GM12891 (cell line): ENCODE results near the gene SEMG2.

Experiments
- DNase-seq: peaks from one replicate; pipeline ENCODE4 v3.0.0; 2011; ENCODE audit warnings: low spot score; ENCODE audit not compliant: insufficient read length
- FAIRE-seq: peaks from 2 replicates; lab custom pipeline; 2011; peaks lifted over from hg19 to GRCh38; lab: Jason Lieb, UNC
- PAX5 ChIP-seq: IDR thresholded peaks from 2 replicates; pipeline ENCODE4 v1.6.1; 2011; ENCODE audit warnings: low read length, moderate library complexity, mild to moderate bottlenecking; ENCODE audit not compliant: insufficient read depth, severe bottlenecking
- POLR2A ChIP-seq: IDR thresholded peaks from 2 replicates; pipeline ENCODE4 v1.6.1; 2011; ENCODE audit warnings: low read depth, low read length, control low read depth
- POLR2AphosphoS5 ChIP-seq: IDR thresholded peaks from 2 replicates; pipeline ENCODE4 v1.6.1; 2011; ENCODE audit warnings: low read depth, low read length, control low read depth
- POU2F2 ChIP-seq: IDR thresholded peaks from 2 replicates; pipeline ENCODE4 v1.6.1; 2011; ENCODE audit warnings: low read depth, mild to moderate bottlenecking, control low read depth, low read length, moderate library complexity
- SPI1 ChIP-seq: IDR thresholded peaks from 2 replicates; pipeline ENCODE4 v1.6.1; 2011; ENCODE audit warnings: low read depth, low read length, control low read depth
- TAF1 ChIP-seq: IDR thresholded peaks from 2 replicates; pipeline ENCODE4 v1.6.1; 2011; ENCODE audit warnings: low read depth, low read length, control low read depth

The SEMG2 gene

DNA sequence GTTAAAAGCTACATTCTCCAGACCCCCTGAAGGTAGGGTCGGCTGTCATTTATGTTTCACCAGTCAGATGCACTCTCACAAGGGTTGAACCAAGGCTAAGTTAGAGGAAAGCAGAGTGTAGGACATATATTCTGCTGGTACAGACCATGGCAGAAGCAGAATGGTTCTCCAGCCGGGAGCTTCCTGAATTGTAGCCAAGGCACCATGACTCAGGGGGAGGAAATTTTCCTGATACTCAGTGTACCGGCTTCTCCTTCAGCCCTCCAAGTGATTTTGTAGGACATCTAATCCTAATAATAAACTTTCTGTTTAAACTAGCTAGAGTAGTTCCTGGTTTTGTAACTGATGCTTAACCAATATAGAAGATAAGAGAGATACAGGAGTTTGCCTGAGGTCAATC lies 47.4 kb downstream of the SEMG2 start:
- FAIRE-seq (no peak), DNase-seq (no peak)
- no peak for TF ChIP-seq POU2F2
- no peak for TF ChIP-seq POLR2AphosphoS5
- no peak for TF ChIP-seq TAF1
- TF ChIP-seq POLR2A, result no peak
- no peak for TF ChIP-seq SPI1
- no peak for TF ChIP-seq PAX5

DNA sequence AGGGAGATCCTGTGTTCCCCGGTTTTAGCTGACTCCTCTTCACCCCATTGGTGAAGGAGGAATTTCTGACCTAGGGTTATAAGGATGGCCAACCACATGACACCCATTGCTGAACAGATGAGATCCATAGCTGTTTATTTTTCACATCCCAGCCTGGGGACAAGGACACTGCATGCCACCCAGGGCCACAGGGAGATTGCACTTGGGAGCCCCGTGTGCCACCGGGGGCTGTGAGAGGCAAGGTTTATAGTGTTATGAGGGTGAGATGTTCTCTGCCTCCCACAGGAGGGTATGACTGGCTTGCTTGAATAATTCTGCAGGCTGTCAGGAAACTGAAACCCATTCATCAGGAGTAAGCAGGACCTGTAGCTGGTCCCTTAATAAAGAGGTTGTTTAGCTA lies 47.9 kb downstream of the SEMG2 start:
- DNase-seq (no peak), FAIRE-seq (no peak)

GRCh38 chr20:45269754-45270270 lies 48.6 kb downstream of the SEMG2 start:
- TF ChIP-seq SPI1 (no peak), POLR2AphosphoS5 (no peak), POU2F2 (no peak), PAX5 (no peak), POLR2A (no peak), TAF1 (no peak)
- FAIRE-seq, result no peak

More for the DNA sequence above, 47.9 kb downstream of the SEMG2 start:
- no peak for TF ChIP-seq POU2F2

More at GRCh38 chr20:45269754-45270270, 48.6 kb downstream of the SEMG2 start:
- no peak for DNase-seq
